HepG2 (cell line): Measurements from ENCODE around the gene TLCD3B. TPM values are rescaled to one million over a fixed set of nuclear protein-coding genes. Genes with fewer than 3 reads are reported as not detected.
A peak's percentile ranks its signal among the peaks of the same experiment; 100 is the strongest.

Source experiments
- ATRX ChIP-seq: sonication (generic); formaldehyde crosslinking; IDR thresholded peaks from 2 replicates; pipeline ENCODE4 v1.4.0; 2020; ENCODE audit warnings: missing genetic modification reagents, borderline replicate concordance
- BCLAF1 ChIP-seq: fragments of 450-650 bp; IDR thresholded peaks from 2 replicates; pipeline ENCODE4 v1.6.1; 2017; ENCODE audit warnings: mild to moderate bottlenecking
- MLX ChIP-seq: IDR thresholded peaks from 2 replicates; pipeline ENCODE4 v1.6.1; 2016
- MLXIP ChIP-seq: sonication (generic); formaldehyde crosslinking; IDR thresholded peaks from 2 replicates; pipeline ENCODE4 v1.9.0; 2021; ENCODE audit warnings: missing genetic modification reagents, borderline replicate concordance
- MYC ChIP-seq: sonication (generic); formaldehyde crosslinking; IDR thresholded peaks from 2 replicates; pipeline ENCODE4 v1.9.0; 2021; ENCODE audit warnings: missing genetic modification reagents, borderline replicate concordance
- RAD21 ChIP-seq: fragments of 450-650 bp; formaldehyde crosslinking; IDR thresholded peaks from 2 replicates; pipeline ENCODE4 v1.5.0; 2020; ENCODE audit warnings: mild to moderate bottlenecking
- SNAPC2 ChIP-seq: sonication (generic); formaldehyde crosslinking; IDR thresholded peaks from 2 replicates; pipeline ENCODE4 v1.8.1; 2022; ENCODE audit warnings: mild to moderate bottlenecking, missing genetic modification reagents
- SNAPC4 ChIP-seq: sonication (generic); formaldehyde crosslinking; IDR thresholded peaks from 2 replicates; pipeline ENCODE4 v1.4.0; 2020; ENCODE audit warnings: mild to moderate bottlenecking, missing genetic modification reagents
- SUZ12 ChIP-seq: fragments of 150-350 bp; IDR thresholded peaks from 2 replicates; pipeline ENCODE4 v1.6.1; 2014; ENCODE audit warnings: low read depth, low read length
- ZNF282 ChIP-seq: fragments of 450-650 bp; IDR thresholded peaks from 2 replicates; pipeline ENCODE4 v1.6.1; 2018; ENCODE audit not compliant: partially characterized antibody
- ZNF317 ChIP-seq: sonication (generic); formaldehyde crosslinking; IDR thresholded peaks from 2 replicates; pipeline ENCODE4 v1.5.0; 2020; ENCODE audit warnings: mild to moderate bottlenecking, missing genetic modification reagents
- ZNF414 ChIP-seq: sonication (generic); formaldehyde crosslinking; IDR thresholded peaks from 2 replicates; pipeline ENCODE4 v1.5.0; 2020; ENCODE audit warnings: missing genetic modification reagents
- ZNF430 ChIP-seq: sonication (generic); formaldehyde crosslinking; IDR thresholded peaks from 2 replicates; pipeline ENCODE4 v1.9.0; 2021; ENCODE audit warnings: mild to moderate bottlenecking, missing genetic modification reagents
- ZNF550 ChIP-seq: sonication (generic); formaldehyde crosslinking; IDR thresholded peaks from 2 replicates; pipeline ENCODE4 v1.4.0; 2020; ENCODE audit warnings: mild to moderate bottlenecking, missing genetic modification reagents, borderline replicate concordance
- ZNF616 ChIP-seq: sonication (generic); formaldehyde crosslinking; IDR thresholded peaks from 2 replicates; pipeline ENCODE4 v1.5.0; 2020; ENCODE audit warnings: low read depth, mild to moderate bottlenecking, missing genetic modification reagents
- ZNF703 ChIP-seq: sonication (generic); formaldehyde crosslinking; IDR thresholded peaks from 2 replicates; pipeline ENCODE4 v1.5.1; 2020; ENCODE audit warnings: missing genetic modification reagents, mild to moderate bottlenecking, moderate library complexity, borderline replicate concordance
- polyA plus RNA-seq, 8 experiments: library from polyadenylated mRNA; depleted of rRNA in 3 of 8; stranded (reverse) in 7 of 8; unstranded in 1 of 8; fragments of >200 nt; fragmentation: Illumina TruSeq in 4 of 8; extraction: Trizol in 4 of 8; gene quantifications; 2 replicates each; pipeline versions ENCODE4 v1.2.1 to v1.2.3, GENCODE V29; 2011 to 2016; ENCODE audit warnings: low read depth in 4 of 8, missing spikeins in 1 of 8, mixed read lengths in 1 of 8; ENCODE audit not compliant: insufficient read depth in 1 of 8
- total RNA-seq, 5 experiments: library from RNA; depleted of rRNA; stranded (reverse); fragments of >200 nt; fragmentation: Illumina TruSeq; extraction: Trizol; gene quantifications; 2 replicates each; pipeline ENCODE4 v1.2.3, GENCODE V29; 2016; ENCODE audit warnings: low read depth in 1 of 5

Gene TLCD3B
- total and polyA plus RNA-seq, 2 of the 13 experiments (the other 11 are each of a cell fraction or from before 2014, with no cell fraction given), result not detected

- TF ChIP-seq SNAPC4 (peak; percentile 69; the same call in 1 of the 2 replicates), RAD21 (CRISPR knock-in tag) (peak; percentile 36; the same call in 1 of the 2 replicates), SUZ12 (no peak), SNAPC2 (CRISPR knock-in tag) (peak; percentile 86; the same call in 1 of the 2 replicates), ZNF430 (peak; percentile 97), ZNF616 (CRISPR knock-in tag) (no peak), MLX (CRISPR knock-in tag) (peak; percentile 7; the same call in 1 of the 2 replicates), ZNF282 (no peak), MLXIP (CRISPR knock-in tag) (no peak), ZNF317 (CRISPR knock-in tag) (peak; percentile 82), ZNF703 (CRISPR knock-in tag) (no peak), ATRX (CRISPR knock-in tag) (0 out of 2 replicates have a peak, but pooled peaks have one; percentile 1), ZNF414 (CRISPR knock-in tag) (peak; percentile 46; the same call in 1 of the 2 replicates), MYC (CRISPR knock-in tag) (peak; percentile 80; the same call in 1 of the 2 replicates), ZNF550 (CRISPR knock-in tag) (peak; percentile 56; the same call in 1 of the 2 replicates), BCLAF1 (no peak)
Measured at GRCh38 chr16:30063893-30064728, 33.0 kb upstream of the TLCD3B start (continued).
